Measurements from ENCODE around the gene TMEM263.

DNA sequence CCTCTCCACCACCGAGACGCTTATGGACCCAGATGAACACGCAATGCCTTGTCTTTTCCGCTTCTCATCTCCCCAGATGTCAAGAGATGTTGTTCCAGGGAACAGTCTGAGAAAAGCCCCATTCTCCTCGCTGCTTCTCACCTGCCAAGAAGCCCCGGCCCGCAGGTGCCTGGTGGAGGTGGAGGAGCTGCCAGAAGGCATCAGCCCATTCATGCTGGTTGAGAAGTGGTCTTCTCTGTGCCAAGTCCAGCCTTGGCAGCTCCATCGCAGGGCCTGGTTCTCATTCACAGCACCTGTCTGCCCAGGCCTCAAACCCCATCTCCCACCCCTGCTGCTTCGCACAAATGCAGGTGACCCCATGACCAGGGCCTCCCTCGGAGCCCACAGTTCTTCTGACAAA lies 42.3 kb upstream of the TMEM263 start:
- TF ChIP-seq, protein P1, sequence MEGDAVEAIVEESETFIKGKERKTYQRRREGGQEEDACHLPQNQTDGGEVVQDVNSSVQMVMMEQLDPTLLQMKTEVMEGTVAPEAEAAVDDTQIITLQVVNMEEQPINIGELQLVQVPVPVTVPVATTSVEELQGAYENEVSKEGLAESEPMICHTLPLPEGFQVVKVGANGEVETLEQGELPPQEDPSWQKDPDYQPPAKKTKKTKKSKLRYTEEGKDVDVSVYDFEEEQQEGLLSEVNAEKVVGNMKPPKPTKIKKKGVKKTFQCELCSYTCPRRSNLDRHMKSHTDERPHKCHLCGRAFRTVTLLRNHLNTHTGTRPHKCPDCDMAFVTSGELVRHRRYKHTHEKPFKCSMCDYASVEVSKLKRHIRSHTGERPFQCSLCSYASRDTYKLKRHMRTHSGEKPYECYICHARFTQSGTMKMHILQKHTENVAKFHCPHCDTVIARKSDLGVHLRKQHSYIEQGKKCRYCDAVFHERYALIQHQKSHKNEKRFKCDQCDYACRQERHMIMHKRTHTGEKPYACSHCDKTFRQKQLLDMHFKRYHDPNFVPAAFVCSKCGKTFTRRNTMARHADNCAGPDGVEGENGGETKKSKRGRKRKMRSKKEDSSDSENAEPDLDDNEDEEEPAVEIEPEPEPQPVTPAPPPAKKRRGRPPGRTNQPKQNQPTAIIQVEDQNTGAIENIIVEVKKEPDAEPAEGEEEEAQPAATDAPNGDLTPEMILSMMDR (IDR thresholded peaks at IDR 0.05) = no peak
- TF ChIP-seq POLR2A (IDR thresholded peaks at IDR 0.05) = no peak

Measured in vagina (tissue), 2 donors.